GM13977 (cell line): ENCODE measurements around the gene TINCR.

Experiments used
- DNase-seq: peaks from one replicate; pipeline ENCODE4 v3.0.0; 2012; ENCODE audit warnings: low spot score
- in situ Hi-C: fragments of 300-500 bp; cut with MboI; formaldehyde crosslinking; loops from one replicate; pipeline ENCODE4 v1.12.0; 2022; ENCODE audit warnings: low sequenced_read_pairs, low pct_unique_long_range_greater_than_20kb, mixed read lengths, inconsistent platforms; ENCODE audit not compliant: unreplicated experiment
- TF ChIP-seq, protein P1 (sequence below): IDR thresholded peaks from 2 replicates; pipeline ENCODE4 v1.5.1; 2012; ENCODE audit warnings: mild to moderate bottlenecking, control low read depth; ENCODE audit not compliant: insufficient read depth; ENCODE audit errors: extremely low read depth, missing control alignments

Gene TINCR

DNA sequence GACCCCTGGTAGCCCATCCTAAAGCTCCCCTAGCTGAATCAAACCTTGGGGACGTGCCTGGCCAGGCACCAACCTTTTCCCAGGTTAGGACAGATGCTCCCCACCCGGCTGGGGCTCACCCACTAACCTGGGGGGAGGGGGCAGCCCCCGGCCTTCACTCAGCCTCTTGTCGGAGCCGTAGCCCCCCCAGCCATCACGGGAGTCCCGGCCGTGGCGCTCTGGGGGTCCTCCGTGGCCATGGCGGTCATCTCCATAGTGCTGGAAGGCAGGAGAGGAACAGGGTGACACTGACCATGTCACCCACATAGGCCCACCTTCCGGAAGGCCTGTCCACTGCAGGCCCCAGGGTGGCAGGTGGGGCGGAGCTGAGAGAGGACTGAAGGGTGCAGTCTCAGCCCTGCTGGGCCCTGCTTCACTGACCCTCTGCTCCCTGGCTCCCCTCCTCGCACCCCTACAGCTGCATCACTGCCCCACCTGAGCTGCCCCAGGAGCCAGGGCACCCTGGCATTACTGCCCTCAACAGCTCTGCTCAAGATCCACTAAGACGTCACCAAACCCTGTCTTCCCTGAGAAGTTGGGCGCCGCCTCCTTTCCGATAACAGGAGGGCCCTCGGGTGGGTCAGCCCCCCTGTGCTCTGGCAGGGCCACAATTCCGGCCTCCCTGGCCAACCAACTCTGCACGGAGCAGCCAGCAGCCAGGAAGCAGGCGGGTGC, 22.6 kb upstream of the TINCR start:
- in situ Hi-C loops: no loop called here
- TF ChIP-seq, protein P1, sequence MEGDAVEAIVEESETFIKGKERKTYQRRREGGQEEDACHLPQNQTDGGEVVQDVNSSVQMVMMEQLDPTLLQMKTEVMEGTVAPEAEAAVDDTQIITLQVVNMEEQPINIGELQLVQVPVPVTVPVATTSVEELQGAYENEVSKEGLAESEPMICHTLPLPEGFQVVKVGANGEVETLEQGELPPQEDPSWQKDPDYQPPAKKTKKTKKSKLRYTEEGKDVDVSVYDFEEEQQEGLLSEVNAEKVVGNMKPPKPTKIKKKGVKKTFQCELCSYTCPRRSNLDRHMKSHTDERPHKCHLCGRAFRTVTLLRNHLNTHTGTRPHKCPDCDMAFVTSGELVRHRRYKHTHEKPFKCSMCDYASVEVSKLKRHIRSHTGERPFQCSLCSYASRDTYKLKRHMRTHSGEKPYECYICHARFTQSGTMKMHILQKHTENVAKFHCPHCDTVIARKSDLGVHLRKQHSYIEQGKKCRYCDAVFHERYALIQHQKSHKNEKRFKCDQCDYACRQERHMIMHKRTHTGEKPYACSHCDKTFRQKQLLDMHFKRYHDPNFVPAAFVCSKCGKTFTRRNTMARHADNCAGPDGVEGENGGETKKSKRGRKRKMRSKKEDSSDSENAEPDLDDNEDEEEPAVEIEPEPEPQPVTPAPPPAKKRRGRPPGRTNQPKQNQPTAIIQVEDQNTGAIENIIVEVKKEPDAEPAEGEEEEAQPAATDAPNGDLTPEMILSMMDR: no peak
- no peak for DNase-seq

DNA sequence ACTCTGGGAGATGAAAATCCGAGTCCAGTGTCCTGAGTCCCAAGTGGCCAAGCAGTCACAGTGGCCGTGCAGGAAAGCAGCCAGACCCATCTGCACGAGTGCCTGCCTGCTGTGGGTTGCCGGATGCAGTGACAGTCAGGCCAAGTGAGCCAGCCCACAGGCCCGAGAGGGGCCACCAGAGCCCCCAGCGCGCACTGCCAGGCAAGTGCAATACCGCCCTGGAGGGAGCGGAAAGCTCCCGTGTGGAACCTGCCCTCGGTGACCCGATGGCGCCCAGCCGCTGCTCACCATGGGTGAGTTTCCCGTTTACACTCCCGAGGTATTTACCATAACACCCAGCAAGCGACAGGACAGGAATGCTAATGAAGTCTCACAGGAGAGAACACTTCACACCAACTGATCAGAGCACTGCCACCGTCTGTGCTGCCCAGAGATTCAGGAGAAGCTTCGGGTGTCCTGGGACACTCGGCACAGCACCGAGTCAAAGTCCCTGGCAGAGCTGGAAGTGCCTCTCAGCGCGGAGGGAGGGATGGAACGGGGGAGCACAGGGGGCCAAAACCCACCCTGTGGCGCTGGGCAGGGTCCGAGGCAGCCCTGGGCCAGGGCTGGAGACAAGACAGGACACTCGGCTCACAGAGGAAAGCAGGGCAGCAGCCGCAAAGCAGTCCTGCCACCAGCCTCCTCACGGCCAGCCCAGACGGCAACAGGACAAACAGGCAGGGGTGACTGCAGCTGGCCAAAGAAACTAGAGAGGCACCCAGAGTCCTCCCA, 21.3 kb upstream of the TINCR start:
- in situ Hi-C loops: no loop called here
- DNase-seq: no peak
- TF ChIP-seq, protein P1: no peak

DNA sequence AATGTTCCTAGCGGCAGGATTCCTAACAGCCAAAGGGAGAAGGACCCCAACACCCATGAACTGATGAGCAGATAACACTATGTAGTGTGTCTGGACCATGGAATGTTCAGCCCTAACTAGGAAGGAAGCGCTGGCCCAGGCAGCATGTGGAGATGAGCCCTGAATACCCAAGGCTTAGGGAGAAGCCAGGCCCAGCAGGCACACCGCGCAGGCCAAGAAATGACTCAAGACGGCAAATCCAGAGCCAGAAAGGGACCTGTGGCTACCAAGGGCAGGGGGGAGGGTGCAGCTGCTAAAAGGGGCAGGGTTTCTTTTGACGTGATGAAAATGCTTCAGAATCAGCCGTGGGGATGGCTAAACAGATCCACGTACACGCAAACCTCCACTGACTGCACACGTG, 20.7 kb upstream of the TINCR start:
- in situ Hi-C loops: no loop called here
- DNase-seq: no peak
- TF ChIP-seq, protein P1: no peak

DNA sequence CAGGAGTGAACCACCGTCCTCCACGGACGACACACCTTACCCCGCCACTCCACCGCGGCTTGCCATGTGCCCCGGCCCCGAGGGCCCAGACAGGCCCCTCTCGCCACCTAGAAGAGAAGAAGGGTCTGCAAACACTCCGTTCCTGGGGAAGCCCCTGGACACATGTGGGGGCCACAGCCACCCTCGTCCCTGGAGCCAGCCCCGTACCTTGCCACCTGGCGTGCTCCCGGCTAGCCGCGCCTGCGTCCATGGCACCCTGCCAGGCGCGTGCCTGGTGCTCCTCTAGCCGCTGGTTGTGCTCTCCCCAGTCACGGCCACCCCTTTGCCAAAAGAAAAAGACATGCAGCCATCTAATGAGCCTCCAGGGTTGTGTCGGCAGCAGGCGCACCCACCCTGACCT, 19.9 kb upstream of the TINCR start:
- no peak for DNase-seq
- TF ChIP-seq, protein P1: no peak
- in situ Hi-C loops: no loop called here

DNA sequence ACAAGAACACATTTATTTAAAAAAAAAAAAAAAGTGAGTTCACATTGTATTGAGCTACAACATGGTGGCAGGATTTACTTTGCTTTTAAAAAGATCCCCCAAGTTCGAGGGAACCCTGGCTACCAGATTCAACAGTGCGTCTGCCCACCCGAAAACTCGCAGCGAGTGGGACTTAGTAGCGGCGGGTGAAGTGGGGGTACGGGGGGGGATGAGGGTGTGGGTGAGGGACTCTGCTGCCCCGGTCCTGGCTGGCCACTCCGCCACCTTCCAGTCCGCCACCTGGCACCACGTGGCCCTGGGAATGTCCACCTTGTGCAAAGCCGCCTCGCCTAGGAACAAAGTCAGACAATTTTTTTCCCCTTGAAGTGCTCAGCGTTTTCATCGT, 19.3 kb upstream of the TINCR start:
- no peak for DNase-seq
- in situ Hi-C loops: no loop called here
- TF ChIP-seq, protein P1: no peak

DNA sequence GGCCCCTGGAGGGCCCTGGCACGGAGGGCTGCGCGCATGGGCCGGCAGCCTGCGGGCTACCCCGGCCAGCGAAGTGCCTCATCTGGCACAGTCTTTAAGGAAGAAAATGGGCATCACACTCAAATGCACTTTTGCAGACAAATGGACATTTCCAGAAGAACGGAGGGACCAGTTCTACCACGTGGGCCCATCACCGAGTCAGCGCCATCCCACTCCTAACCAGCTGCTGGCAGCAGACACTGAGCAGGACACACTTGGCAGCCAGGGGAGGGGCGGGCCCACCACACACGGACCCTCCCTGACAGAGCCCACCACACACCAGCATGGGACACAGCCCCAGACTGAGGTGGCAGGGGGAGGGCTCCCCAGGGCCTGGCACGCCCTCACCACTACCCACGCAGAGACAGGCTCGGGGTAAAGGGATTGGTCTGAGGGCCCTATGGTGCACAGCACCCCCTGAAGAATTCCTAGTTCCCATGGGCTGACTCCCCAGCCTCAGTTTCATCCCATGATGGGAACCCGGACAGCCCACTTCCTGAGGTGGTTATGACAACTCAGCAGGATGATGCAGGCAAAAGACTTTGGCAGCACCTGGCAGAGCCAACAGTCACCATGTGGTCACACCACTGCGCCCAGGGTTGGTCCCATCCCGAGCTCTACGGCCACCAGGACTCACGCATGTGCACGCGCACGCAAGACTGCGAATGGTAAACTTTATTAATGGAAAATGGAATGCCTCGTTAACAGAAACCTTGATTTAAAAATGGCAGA, 18.7 kb upstream of the TINCR start:
- TF ChIP-seq, protein P1: no peak
- in situ Hi-C loops: no loop called here
- DNase-seq: peak; percentile 50
